Fibroblast of pulmonary artery (primary cell): ENCODE measurements around the gene ZBTB20.

ENCODE experiments used
- DNase-seq: peaks from one replicate; pipeline ENCODE4 v3.0.0-alpha.2; 2010; ENCODE audit warnings: low read depth
- H3K4me3 ChIP-seq: replicated peaks from 2 replicates; pipeline ENCODE4 v1.5.1; 2011; ENCODE audit warnings: low read depth, mild to moderate bottlenecking, control low read depth, low read length, moderate library complexity
- CTCF ChIP-seq: IDR thresholded peaks from 2 replicates; pipeline ENCODE4 v1.5.1; 2011; ENCODE audit warnings: mild to moderate bottlenecking, control low read depth, low read length, inconsistent platforms; ENCODE audit errors: missing control alignments

The ZBTB20 gene

GRCh38 chr3:115004201-115005140 lies 142.6 kb downstream of the ZBTB20 start:
- DNase-seq, result no peak
- TF ChIP-seq CTCF, result no peak
- no peak overlapping the region for H3K4me3 ChIP-seq

GRCh38 chr3:114998971-114999579 lies 148.0 kb downstream of the ZBTB20 start:
- DNase-seq, result no peak
- no peak overlapping the region for H3K4me3 ChIP-seq
- TF ChIP-seq CTCF, result no peak

GRCh38 chr3:114994554-114995341 lies 152.3 kb downstream of the ZBTB20 start:
- H3K4me3 ChIP-seq, result no peak overlapping the region
- DNase-seq, result no peak
- no peak for TF ChIP-seq CTCF

- no peak overlapping the region for H3K4me3 ChIP-seq
- TF ChIP-seq CTCF, result no peak
- no peak for DNase-seq
Measured at GRCh38 chr3:114985776-114986175, 161.3 kb downstream of the ZBTB20 start.

- no peak overlapping the region for H3K4me3 ChIP-seq
- no peak for TF ChIP-seq CTCF
- no peak for DNase-seq
Measured at GRCh38 chr3:114983248-114983647, 163.8 kb downstream of the ZBTB20 start.

GRCh38 chr3:114974387-114974786 lies 172.7 kb downstream of the ZBTB20 start:
- DNase-seq, result no peak
- H3K4me3 ChIP-seq, result no peak overlapping the region
- TF ChIP-seq CTCF, result no peak
